GM18519 (cell line): ENCODE results near the gene NTN1.

Experiments used
- ATAC-seq: cut with Tn5 transposase; IDR thresholded peaks from one replicate; pipeline ENCODE4 v1.9.1; 2021; ENCODE audit warnings: mild to moderate bottlenecking, moderate library complexity; ENCODE audit not compliant: unreplicated experiment, low FRiP score

NTN1 gene

GRCh38 chr17:9227819-9228407, 206.6 kb downstream of the NTN1 start:
- no peak for ATAC-seq

GRCh38 chr17:9228408-9229159, 207.3 kb downstream of the NTN1 start:
- no peak for ATAC-seq

- no peak for ATAC-seq
Observed at GRCh38 chr17:9229160-9229825, 208.0 kb downstream of the NTN1 start.

- ATAC-seq = no peak
Observed at GRCh38 chr17:9229826-9230201, 208.5 kb downstream of the NTN1 start.

- ATAC-seq = no peak
Observed at GRCh38 chr17:9230346-9230745, 209.0 kb downstream of the NTN1 start.

- no peak for ATAC-seq
Observed at GRCh38 chr17:9230861-9231260, 209.6 kb downstream of the NTN1 start.

- ATAC-seq = no peak
Observed at GRCh38 chr17:9231449-9232154, 210.3 kb downstream of the NTN1 start.

- ATAC-seq = no peak
Observed at GRCh38 chr17:9232155-9232475, 210.8 kb downstream of the NTN1 start.

GRCh38 chr17:9232591-9233270, 211.4 kb downstream of the NTN1 start:
- ATAC-seq = no peak

GRCh38 chr17:9233271-9233599, 211.9 kb downstream of the NTN1 start:
- ATAC-seq = no peak

GRCh38 chr17:9233761-9234160, 212.5 kb downstream of the NTN1 start:
- no peak for ATAC-seq

- ATAC-seq = no peak
Observed at GRCh38 chr17:9234389-9234945, 213.2 kb downstream of the NTN1 start.

- ATAC-seq = no peak
Observed at GRCh38 chr17:9235346-9235745, 214.0 kb downstream of the NTN1 start.

- no peak for ATAC-seq
Observed at GRCh38 chr17:9236286-9237052, 215.2 kb downstream of the NTN1 start.

GRCh38 chr17:9237053-9237410, 215.7 kb downstream of the NTN1 start:
- no peak for ATAC-seq

- ATAC-seq = no peak
Observed at GRCh38 chr17:9237661-9238301, 216.5 kb downstream of the NTN1 start.

- ATAC-seq = no peak
Observed at GRCh38 chr17:9238340-9239245, 217.3 kb downstream of the NTN1 start.

- no peak for ATAC-seq
Observed at GRCh38 chr17:9239246-9239792, 218.0 kb downstream of the NTN1 start.
